ENCODE measurements around the gene DTX1.

DNA sequence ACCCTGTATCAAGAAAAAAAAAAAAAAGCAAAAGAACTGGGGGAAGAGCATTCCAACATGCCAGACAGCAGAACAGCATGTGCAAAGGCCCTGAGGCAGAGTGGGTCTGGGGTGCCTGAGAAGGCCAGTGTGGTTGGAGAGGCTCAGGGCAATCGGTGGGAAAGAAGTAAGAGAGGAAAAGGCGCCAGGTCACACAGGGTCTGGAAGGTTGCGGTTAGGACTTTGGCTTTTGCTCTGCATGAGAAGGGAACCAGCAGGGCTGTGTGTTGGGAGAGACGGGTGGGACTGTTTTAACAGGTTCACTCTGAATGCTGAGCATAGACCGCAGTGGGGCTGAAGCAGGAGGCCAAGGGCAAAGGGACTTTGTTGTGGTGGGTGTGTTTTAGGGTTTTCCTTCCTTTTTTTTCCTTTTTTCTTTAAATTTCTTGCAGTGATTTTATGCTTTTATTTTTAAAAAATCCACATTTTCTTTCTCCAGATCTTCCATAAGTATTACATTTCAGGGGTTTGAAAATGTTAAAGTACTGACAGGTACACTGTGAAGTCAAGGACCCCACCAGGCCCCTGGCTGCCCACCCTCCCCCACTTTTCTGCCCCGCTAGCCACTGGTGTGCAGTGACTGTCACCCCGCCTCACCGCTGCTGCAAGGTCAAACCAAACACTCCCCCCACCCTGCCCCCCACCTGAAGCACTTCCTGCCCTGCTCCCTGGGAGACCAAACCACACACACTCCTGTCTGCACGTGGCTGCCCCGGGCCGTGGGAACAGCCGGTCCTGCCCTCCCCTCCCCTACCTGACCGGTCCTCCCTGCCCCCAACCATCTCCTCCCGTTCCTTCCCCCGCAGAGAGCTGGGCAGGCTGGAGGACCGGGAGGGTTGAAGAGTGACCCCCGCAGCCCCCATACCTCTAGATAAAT is 30.0 kb downstream of the DTX1 start:
- TF ChIP-seq, protein P1, sequence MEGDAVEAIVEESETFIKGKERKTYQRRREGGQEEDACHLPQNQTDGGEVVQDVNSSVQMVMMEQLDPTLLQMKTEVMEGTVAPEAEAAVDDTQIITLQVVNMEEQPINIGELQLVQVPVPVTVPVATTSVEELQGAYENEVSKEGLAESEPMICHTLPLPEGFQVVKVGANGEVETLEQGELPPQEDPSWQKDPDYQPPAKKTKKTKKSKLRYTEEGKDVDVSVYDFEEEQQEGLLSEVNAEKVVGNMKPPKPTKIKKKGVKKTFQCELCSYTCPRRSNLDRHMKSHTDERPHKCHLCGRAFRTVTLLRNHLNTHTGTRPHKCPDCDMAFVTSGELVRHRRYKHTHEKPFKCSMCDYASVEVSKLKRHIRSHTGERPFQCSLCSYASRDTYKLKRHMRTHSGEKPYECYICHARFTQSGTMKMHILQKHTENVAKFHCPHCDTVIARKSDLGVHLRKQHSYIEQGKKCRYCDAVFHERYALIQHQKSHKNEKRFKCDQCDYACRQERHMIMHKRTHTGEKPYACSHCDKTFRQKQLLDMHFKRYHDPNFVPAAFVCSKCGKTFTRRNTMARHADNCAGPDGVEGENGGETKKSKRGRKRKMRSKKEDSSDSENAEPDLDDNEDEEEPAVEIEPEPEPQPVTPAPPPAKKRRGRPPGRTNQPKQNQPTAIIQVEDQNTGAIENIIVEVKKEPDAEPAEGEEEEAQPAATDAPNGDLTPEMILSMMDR (conservative IDR thresholded peaks at IDR 0.05; ENCODE audit: low read depth, low read length), result no peak
- TF ChIP-seq EZH2 (IDR thresholded peaks at IDR 0.05; ENCODE audit: borderline replicate concordance, low read depth, low read length, poor library complexity, severe bottlenecking), result no peak
